Upper lobe of left lung (tissue), 6 donors: Measurements from ENCODE around the gene CDC40. TPM values are rescaled to one million over a fixed set of nuclear protein-coding genes. Genes with fewer than 3 reads are reported as not detected.

ENCODE experiments used
- ATAC-seq, 2 donors: fragments of 200-7000 bp; cut with Tn5 transposase; one replicate each; pipeline ENCODE4 v1.9.1; 2022; ENCODE audit warnings: mild to moderate bottlenecking in 2 of 2, moderate library complexity in 2 of 2; ENCODE audit not compliant: low FRiP score in 2 of 2
- DNase-seq, 2 donors: peaks; one replicate each; pipeline ENCODE4 v3.0.0-alpha.2; 2019 to 2020
- H3K27ac ChIP-seq, 4 donors: fragments of 200-600 bp; sonication (generic); one replicate each; pipeline ENCODE4 v1.5.1; 2016 to 2019
- H3K27me3 ChIP-seq, 4 donors: fragments of 200-600 bp; sonication (generic); one replicate each; pipeline ENCODE4 v1.5.1; 2017 to 2019
- H3K36me3 ChIP-seq, 4 donors: fragments of 200-600 bp; sonication (generic); one replicate each; pipeline ENCODE4 v1.5.1; 2016 to 2019
- H3K4me1 ChIP-seq, 4 donors: fragments of 200-600 bp; sonication (generic); one replicate each; pipeline ENCODE4 v1.5.1; 2018 to 2019
- H3K4me3 ChIP-seq, 4 donors: fragments of 200-600 bp; sonication (generic); one replicate each; pipeline ENCODE4 v1.5.1; 2017 to 2019; ENCODE audit warnings: mild to moderate bottlenecking in 2 of 4, moderate library complexity in 1 of 4
- H3K9me3 ChIP-seq, 4 donors: fragments of 200-600 bp; sonication (generic); one replicate each; pipeline ENCODE4 v1.5.1; 2018 to 2019
- EP300 ChIP-seq, 4 donors: sonication (generic); formaldehyde crosslinking; IDR thresholded peaks; one replicate each; pipeline ENCODE4 v1.5.1; 2017; ENCODE audit warnings: antibody characterized with exemption in 4 of 4, control low read depth in 2 of 4
- POLR2A ChIP-seq, 4 donors: fragments of 450-650 bp; IDR thresholded peaks; one replicate each; pipeline ENCODE4 v1.5.1; 2016 to 2017; ENCODE audit warnings: antibody characterized with exemption in 4 of 4, mild to moderate bottlenecking in 2 of 4
- POLR2AphosphoS5 ChIP-seq, 2 donors: sonication (generic); formaldehyde crosslinking; IDR thresholded peaks; one replicate each; pipeline ENCODE4 v1.5.1; 2017; ENCODE audit warnings: antibody characterized with exemption in 2 of 2
- WGBS, 2 donors: methylation state at CpG; one replicate each; pipeline ENCODE4 v1.1.5; 2017 to 2018; 5-methylcytosine and 5-hydroxymethylcytosine counted together
- total RNA-seq, 6 donors: library from RNA; depleted of rRNA in 4 of 6; stranded (reverse); fragments of >200 nt in 4 of 6; gene quantifications; one replicate each; pipeline versions ENCODE4 v1.1.0 to v1.2.1, GENCODE V29; 2016 to 2021
- TF ChIP-seq, protein P1 (sequence below), 6 experiments: fragments of 450-650 bp in 4 of 6; fragments of 200-600 bp in 2 of 6; sonication (generic) in 2 of 6; IDR thresholded peaks; one replicate each; pipeline ENCODE4 v1.5.1; 2016 to 2019; ENCODE audit warnings: antibody characterized with exemption in 6 of 6
- donor health status: DM: no; HTN: no; CAD: no; lungs with moderate emphysema.
- donor health status: DM: no; HTN: yes; CAD: no; lungs with severe emphysema.

Gene CDC40
- total RNA-seq, 6 donors from 2014 or later = 10.0 to 34.5 (median 20.9) TPM

DNA sequence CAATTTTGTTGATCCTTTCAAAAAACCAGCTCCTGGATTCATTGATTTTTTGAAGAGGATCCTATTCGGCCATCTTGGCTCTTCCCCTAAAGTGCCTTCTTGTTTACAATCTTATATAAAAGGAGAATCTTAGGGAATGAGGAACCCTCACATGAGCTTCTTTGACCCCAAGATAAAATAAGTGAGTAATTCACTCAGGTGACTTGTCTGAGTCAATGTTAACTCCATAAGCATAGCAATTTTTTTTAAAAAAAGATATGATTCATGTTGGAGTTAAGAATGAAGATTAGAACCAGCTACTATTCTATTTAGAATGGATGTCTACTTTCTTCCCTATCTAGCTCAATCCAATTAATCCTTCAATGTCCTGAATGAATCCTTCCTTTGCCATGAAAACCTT is 21.7 kb upstream of the CDC40 start:
- ATAC-seq = no peak
- Histone ChIP-seq H3K4me1 (no peaks in the 10 kb centered on the region), H3K4me3 (no peak overlapping the region), H3K9me3 (no peaks in the 10 kb centered on the region), H3K36me3 (no peaks in the 10 kb centered on the region), H3K27ac (no peak overlapping the region), H3K27me3 (no peaks in the 10 kb centered on the region)
- no peak for DNase-seq
- WGBS, 2 donors = 100% methylated on average over 1 of the region's 1 CpG
- no peak for TF ChIP-seq POLR2A (IDR thresholded peaks at IDR 0.05)
- no peak for TF ChIP-seq POLR2AphosphoS5 (IDR thresholded peaks at IDR 0.05)
- TF ChIP-seq EP300 (IDR thresholded peaks at IDR 0.05) = no peak
- TF ChIP-seq, protein P1, sequence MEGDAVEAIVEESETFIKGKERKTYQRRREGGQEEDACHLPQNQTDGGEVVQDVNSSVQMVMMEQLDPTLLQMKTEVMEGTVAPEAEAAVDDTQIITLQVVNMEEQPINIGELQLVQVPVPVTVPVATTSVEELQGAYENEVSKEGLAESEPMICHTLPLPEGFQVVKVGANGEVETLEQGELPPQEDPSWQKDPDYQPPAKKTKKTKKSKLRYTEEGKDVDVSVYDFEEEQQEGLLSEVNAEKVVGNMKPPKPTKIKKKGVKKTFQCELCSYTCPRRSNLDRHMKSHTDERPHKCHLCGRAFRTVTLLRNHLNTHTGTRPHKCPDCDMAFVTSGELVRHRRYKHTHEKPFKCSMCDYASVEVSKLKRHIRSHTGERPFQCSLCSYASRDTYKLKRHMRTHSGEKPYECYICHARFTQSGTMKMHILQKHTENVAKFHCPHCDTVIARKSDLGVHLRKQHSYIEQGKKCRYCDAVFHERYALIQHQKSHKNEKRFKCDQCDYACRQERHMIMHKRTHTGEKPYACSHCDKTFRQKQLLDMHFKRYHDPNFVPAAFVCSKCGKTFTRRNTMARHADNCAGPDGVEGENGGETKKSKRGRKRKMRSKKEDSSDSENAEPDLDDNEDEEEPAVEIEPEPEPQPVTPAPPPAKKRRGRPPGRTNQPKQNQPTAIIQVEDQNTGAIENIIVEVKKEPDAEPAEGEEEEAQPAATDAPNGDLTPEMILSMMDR (IDR thresholded peaks at IDR 0.05) = no peak

DNA sequence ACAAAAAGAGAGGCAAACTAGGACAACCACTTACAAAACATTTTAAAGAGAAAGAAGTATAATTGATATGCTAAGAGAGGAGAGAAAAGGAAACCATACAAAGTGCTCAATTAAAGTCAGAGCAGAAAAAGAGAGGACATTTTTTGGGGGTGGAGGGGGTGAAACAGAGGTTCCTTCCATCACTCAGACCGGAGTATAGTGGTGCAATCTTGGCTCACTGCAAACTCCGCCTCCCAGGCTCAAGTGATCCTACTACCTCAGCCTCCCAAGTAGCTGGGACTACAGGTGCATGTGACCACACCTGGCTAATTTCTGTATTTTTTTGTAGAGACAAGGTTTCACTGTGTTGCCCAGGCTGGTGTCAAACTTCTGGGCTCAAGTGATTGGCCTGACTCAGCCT is 10.1 kb upstream of the CDC40 start:
- WGBS, 2 donors = 86 to 97% methylated on average over 2 of the region's 2 CpGs
- TF ChIP-seq EP300 (IDR thresholded peaks at IDR 0.05) = no peak
- TF ChIP-seq, protein P1 (IDR thresholded peaks at IDR 0.05) = no peak
- no peak for TF ChIP-seq POLR2A (IDR thresholded peaks at IDR 0.05)
- TF ChIP-seq POLR2AphosphoS5 (IDR thresholded peaks at IDR 0.05) = no peak
- Histone ChIP-seq H3K9me3 (no peaks in the 10 kb centered on the region), H3K27ac (no peak overlapping the region), H3K36me3 (no peaks in the 10 kb centered on the region), H3K4me1 (no peaks in the 10 kb centered on the region), H3K4me3 (no peak overlapping the region), H3K27me3 (no peaks in the 10 kb centered on the region)
- DNase-seq (no peak), ATAC-seq (no peak)

DNA sequence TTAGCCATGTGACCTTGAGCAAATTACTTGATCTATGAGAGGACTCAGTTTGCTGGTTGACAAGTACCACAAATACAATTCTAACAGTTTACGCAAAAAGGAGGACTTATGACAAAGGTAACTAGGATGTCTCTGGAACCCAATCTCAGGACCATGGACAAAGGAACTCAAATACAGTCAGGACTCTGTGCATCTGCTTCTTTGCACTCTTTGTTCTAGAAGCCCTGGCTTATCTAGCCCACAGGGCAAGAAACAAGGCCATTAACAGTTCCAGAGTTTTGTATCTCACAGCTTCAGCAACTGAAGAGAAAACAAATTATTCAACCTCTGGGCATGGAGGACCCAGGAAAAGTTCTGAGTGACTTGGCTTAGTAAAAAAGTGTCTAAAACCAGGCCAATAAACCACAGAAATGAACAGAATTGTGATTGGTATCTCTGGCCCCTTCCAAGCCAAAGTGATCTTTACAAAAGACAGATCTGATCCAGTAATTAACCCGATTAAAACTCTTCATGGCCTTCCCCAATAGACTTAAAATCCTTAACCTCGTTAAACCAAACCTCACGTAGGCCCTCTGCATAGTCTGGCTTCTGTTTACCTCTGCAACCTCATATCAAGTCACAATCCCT is 6.6 kb upstream of the CDC40 start:
- H3K27me3 ChIP-seq = no peaks in the 10 kb centered on the region
- H3K4me1 ChIP-seq = peaks cover 0 to 5% (median 4%) of the 10 kb centered on the region in 4 donors
- TF ChIP-seq, protein P1 (IDR thresholded peaks at IDR 0.05) = no peak
- TF ChIP-seq POLR2AphosphoS5 (IDR thresholded peaks at IDR 0.05) (no peak), POLR2A (IDR thresholded peaks at IDR 0.05) (no peak), EP300 (IDR thresholded peaks at IDR 0.05) (no peak)
- DNase-seq (no peak), ATAC-seq (no peak)
- H3K27ac ChIP-seq = no peak overlapping the region
- H3K36me3 ChIP-seq = no peaks in the 10 kb centered on the region
- WGBS, 2 donors = 90 to 95% methylated on average over 4 of the region's 4 CpGs
- no peaks in the 10 kb centered on the region for H3K9me3 ChIP-seq
- H3K4me3 ChIP-seq = no peak overlapping the region

DNA sequence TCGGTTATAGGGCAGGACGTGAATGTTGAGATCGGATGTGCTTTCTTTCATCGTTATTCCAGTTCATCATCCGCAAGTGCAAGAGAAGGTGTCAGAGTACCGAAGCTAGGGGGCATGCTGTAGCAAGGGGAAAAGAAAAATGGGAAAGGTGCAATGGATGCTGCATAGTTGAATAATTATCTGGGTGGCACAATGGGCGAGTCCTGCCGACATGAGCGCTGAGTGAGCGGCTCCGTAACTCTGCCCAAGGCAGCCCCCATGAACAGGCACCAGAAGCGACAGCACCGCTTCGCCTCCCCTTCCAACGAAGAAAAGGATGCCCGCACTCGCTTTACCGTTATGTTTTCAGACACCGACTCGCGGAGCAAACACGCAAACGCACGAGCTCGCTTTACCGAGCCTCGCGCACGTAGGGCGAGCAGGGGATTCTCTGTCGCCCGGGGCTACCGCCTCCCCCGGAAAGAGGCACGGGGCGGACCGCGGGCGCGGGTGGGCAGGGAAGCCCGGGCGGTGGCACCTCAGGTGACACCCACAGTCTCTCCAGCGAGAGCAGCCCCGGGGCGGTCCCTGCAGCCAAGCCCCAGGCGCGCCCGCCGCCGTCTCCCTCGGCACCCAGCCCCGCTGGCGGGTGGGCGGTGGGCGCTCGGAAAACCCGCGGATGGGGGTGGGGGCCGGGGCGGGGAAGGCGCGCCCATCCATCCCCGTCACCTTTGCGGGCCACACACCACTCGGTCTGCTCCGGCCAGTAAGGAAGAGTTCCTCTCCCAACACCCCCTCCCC is 1.4 kb upstream of the CDC40 start:
- Histone ChIP-seq H3K27me3 (no peaks in the 10 kb centered on the region), H3K9me3 (no peaks in the 10 kb centered on the region), H3K4me3 (peak overlapping the region; percentile 72 to 90 (median 84)), H3K4me1 (peaks cover 29 to 37% (median 33%) of the 10 kb centered on the region in 4 donors), H3K36me3 (no peaks in the 10 kb centered on the region), H3K27ac (peak overlapping the region; percentile 67 to 91 (median 85))
- ATAC-seq (peak in 1 of 2 donors; percentile 16), DNase-seq (peak; percentile 33 to 91)
- WGBS, 2 donors = 1 to 2% methylated on average over 10 to 43 of the region's 66 CpGs
- TF ChIP-seq EP300 (IDR thresholded peaks at IDR 0.05) = no peak
- TF ChIP-seq, protein P1 (IDR thresholded peaks at IDR 0.05) = peak in 4 of 6 experiments; percentile 33 to 64 (median 42)
